HG02798 (cell line): ENCODE measurements around the gene MYO1D.

Source experiments
- ATAC-seq: cut with Tn5 transposase; IDR thresholded peaks from one replicate; pipeline ENCODE4 v1.9.1; 2021; ENCODE audit warnings: mild to moderate bottlenecking; ENCODE audit not compliant: unreplicated experiment, poor library complexity

MYO1D gene

GRCh38 chr17:32861981-32862380 is 14.9 kb downstream of the MYO1D start:
- ATAC-seq, result no peak

GRCh38 chr17:32859857-32860525 is 16.9 kb downstream of the MYO1D start:
- peak; percentile 39 for ATAC-seq

GRCh38 chr17:32855620-32856019 is 21.3 kb downstream of the MYO1D start:
- no peak for ATAC-seq

GRCh38 chr17:32854832-32855389 is 22.0 kb downstream of the MYO1D start:
- no peak for ATAC-seq

GRCh38 chr17:32854207-32854606 is 22.7 kb downstream of the MYO1D start:
- no peak for ATAC-seq

- no peak for ATAC-seq
These were observed 24.1 kb downstream of the MYO1D start for GRCh38 chr17:32852811-32853210.

GRCh38 chr17:32849879-32850278 is 27.0 kb downstream of the MYO1D start:
- ATAC-seq, result no peak

GRCh38 chr17:32847977-32848376 is 28.9 kb downstream of the MYO1D start:
- no peak for ATAC-seq

- no peak for ATAC-seq
These were observed 30.8 kb downstream of the MYO1D start for GRCh38 chr17:32846143-32846542.

GRCh38 chr17:32840241-32840640 is 36.7 kb downstream of the MYO1D start:
- ATAC-seq, result no peak

- no peak for ATAC-seq
These were observed 40.4 kb downstream of the MYO1D start for GRCh38 chr17:32836527-32836926.

GRCh38 chr17:32835291-32835761 is 41.6 kb downstream of the MYO1D start:
- ATAC-seq, result peak; percentile 85

- no peak for ATAC-seq
These were observed 42.8 kb downstream of the MYO1D start for GRCh38 chr17:32834104-32834503.

- ATAC-seq, result no peak
These were observed 43.4 kb downstream of the MYO1D start for GRCh38 chr17:32833526-32833925.

- no peak for ATAC-seq
These were observed 43.8 kb downstream of the MYO1D start for GRCh38 chr17:32833076-32833475.

- no peak for ATAC-seq
These were observed 45.2 kb downstream of the MYO1D start for GRCh38 chr17:32831627-32832243.

- no peak for ATAC-seq
These were observed 45.7 kb downstream of the MYO1D start for GRCh38 chr17:32831223-32831622.

GRCh38 chr17:32828822-32829221 is 48.1 kb downstream of the MYO1D start:
- peak; percentile 25 for ATAC-seq

GRCh38 chr17:32827227-32827626 is 49.7 kb downstream of the MYO1D start:
- no peak for ATAC-seq

GRCh38 chr17:32826076-32826475 is 50.8 kb downstream of the MYO1D start:
- ATAC-seq, result no peak

- ATAC-seq, result no peak
These were observed 52.6 kb downstream of the MYO1D start for GRCh38 chr17:32824334-32824733.

GRCh38 chr17:32822996-32823395 is 53.9 kb downstream of the MYO1D start:
- no peak for ATAC-seq
